HG03442 (cell line): ENCODE measurements around the gene EXOC4.

Source experiments
- ATAC-seq: cut with Tn5 transposase; IDR thresholded peaks from one replicate; pipeline ENCODE4 v1.9.1; 2021; ENCODE audit warnings: mild to moderate bottlenecking, moderate library complexity; ENCODE audit not compliant: unreplicated experiment

The EXOC4 gene

GRCh38 chr7:133412942-133413341, 160.1 kb downstream of the EXOC4 start:
- ATAC-seq = no peak

DNA sequence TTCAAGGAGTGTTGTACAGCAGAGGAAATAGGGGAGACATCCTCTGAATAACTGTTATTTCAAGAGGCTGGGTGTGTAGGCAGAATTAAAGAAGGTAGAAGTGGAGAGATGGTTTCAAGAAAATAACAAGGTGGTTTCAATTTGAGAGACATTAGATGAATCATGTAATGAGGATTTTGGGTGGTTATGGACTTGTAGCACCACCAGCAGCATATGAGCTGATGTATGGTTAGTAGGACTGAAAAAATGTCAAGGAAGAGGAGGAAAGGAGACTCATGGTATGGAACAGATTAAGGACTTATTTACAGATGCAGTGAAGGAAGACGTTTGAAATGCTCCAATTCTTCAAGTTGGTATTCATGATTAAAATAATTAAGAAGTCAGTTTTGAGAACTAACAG, 166.2 kb downstream of the EXOC4 start:
- no peak for ATAC-seq

- ATAC-seq = no peak
Measured at GRCh38 chr7:133423618-133424017, 170.7 kb downstream of the EXOC4 start.

GRCh38 chr7:133428326-133428725, 175.4 kb downstream of the EXOC4 start:
- ATAC-seq = no peak

DNA sequence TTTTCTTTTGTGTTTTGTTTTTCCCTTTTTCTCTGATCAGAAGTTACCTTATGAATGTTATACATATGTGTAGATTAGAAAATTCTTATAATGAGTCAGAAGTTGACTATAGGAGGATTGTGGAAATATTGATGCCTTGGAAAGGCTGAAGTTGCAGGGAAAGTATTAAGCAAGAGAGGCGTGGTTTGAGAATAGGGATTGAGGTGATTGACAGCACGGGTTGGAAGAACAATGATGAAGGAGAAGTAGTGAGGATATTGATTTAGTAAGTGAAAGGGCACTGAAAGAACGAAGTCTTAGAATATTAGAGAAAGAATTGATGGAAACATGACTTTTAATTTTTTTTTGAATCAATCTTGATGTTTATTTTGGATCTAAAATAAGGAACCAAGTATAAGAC, 176.0 kb downstream of the EXOC4 start:
- ATAC-seq = no peak

DNA sequence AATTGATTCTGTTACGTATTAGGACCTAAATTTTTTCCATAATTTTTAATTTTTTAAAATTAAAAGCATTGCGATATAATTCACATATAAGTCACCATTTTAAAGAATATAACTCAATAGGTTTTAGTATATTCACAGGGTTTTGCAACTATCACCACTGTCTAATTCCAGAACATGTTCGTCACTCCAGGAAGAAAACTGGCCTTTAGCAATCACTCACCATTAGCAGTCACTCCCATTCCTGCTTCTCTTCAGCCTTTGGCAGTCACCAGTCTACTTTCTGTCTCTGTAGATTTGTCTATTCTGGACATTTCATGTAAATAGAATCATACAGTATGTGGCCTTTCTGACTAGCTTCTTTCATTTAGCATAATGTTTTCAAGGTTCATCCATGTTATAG, 176.5 kb downstream of the EXOC4 start:
- ATAC-seq = no peak

GRCh38 chr7:133431134-133431724, 178.4 kb downstream of the EXOC4 start:
- no peak for ATAC-seq

GRCh38 chr7:133433165-133433812, 180.4 kb downstream of the EXOC4 start:
- no peak for ATAC-seq

- no peak for ATAC-seq
Measured at GRCh38 chr7:133434246-133434865, 181.5 kb downstream of the EXOC4 start.

GRCh38 chr7:133436014-133436428, 183.1 kb downstream of the EXOC4 start:
- ATAC-seq = no peak

DNA sequence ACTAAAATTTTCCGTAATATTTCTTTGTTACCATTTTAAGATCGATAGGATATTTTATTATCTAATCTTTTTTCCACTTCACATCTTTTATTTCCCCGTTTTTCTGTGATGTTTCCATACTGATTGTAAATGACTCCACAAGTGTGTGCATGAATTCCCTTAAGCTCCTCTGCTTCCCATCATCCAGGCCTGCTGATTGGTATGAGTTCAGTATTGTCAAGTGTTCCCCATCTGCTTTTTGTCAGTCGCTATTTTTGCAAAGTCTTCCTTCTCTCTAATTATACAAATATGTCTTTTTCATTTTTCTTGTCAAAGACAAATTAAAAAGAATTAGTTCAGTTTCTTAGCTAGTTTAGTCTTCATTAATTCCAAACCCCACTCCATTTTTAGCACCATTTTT, 184.7 kb downstream of the EXOC4 start:
- ATAC-seq = no peak

DNA sequence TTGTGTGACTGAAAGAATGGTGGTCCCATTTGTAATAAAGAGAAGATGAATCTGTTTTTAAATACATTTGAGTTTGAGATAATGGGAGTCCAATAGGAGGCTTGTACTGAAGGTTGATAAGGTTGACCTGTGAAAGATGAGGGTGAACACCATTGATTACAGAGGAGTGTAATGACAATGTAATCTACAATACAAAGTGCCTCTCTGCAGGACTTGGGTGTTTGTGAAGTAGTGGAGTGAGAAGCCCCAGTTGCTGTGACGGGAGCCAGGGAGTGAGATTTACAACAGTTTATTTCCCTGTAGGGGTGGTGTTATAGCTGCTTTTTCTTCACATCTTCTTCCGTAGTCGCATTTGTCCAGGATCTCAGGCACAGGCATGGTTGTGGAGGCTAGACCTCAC, 189.9 kb downstream of the EXOC4 start:
- ATAC-seq = no peak

GRCh38 chr7:133445617-133446016, 192.7 kb downstream of the EXOC4 start:
- ATAC-seq = no peak

DNA sequence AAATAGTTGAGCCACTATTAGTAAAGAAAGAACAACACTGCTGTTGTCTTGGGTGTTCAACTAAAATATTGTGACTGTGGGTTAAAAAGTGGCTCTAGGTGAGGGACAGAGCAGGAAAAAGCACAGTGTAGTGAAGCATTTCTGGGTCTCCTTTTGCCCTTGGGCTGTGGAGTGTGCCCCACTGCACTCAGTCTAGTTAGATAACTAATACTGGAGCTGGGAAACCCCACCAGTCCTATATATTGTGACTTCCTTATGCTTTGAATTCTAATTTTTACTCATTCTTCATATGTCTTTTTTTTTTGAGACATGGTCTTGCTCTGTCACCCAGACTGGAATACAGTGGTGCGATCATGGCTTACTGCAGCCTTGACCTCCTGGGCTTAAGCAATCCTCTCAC, 195.1 kb downstream of the EXOC4 start:
- ATAC-seq = no peak

GRCh38 chr7:133452577-133452976, 199.7 kb downstream of the EXOC4 start:
- ATAC-seq = no peak

GRCh38 chr7:133458688-133459087, 205.8 kb downstream of the EXOC4 start:
- ATAC-seq = no peak

- ATAC-seq = no peak
Measured at GRCh38 chr7:133461421-133461820, 208.5 kb downstream of the EXOC4 start.

- no peak for ATAC-seq
Measured at GRCh38 chr7:133475655-133476054, 222.8 kb downstream of the EXOC4 start.

- no peak for ATAC-seq
Measured at GRCh38 chr7:133477791-133478190, 224.9 kb downstream of the EXOC4 start.

DNA sequence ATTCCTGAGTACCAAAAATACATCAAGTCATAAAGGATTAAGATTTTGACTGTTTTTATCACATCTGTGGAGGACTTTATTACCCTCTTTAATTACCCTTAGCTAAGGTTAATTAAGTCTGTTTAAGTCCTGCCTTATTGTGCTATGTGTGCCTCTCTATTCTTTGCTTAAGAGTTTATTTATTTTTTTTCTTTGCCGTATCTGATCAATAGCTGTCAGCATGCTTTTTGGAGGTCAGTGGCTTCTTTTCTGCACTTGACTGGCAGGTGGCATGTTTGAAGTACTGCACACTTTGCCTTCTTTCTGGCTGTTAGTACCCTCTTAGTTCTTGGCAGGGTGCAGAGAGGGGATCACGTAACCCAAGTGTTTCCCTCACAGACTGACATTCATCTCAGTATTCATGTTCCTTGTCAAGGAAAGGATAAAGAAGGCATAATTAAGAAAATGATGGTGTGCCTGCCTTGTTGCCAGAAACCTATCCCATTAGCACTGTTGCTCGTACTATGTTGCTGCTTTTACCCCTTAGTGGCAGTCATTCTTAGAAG, 225.8 kb downstream of the EXOC4 start:
- ATAC-seq = no peak

GRCh38 chr7:133479456-133480065, 226.7 kb downstream of the EXOC4 start:
- ATAC-seq = no peak

DNA sequence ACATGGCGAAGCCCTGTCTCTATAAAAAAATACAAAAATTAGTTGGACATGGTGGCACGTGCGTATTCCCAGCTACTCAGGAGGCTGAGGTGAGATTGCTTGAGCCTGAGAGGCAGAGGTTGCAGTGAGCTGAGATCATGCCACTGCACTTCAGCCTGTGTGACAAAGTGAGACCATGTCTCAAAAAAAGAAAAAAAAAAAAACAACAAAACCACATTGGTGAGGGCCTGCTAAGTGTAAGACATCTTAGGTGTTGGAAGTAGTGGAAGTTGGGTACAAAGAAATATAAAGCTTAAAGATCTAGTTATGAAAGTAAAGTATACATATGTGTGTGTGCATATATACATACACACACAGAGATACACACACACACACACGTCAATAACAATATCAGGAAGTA, 228.0 kb downstream of the EXOC4 start:
- no peak for ATAC-seq
